Kidney glomerular epithelial cell (primary cell): ENCODE results near the gene SOCS1.

Source experiments
- DNase-seq: peaks from one replicate; lab custom pipeline; 2025; lab: John Stamatoyannopoulos, UW

SOCS1 gene

GRCh38 chr16:11245222-11245737, 10.7 kb downstream of the SOCS1 start:
- no peak for DNase-seq

DNA sequence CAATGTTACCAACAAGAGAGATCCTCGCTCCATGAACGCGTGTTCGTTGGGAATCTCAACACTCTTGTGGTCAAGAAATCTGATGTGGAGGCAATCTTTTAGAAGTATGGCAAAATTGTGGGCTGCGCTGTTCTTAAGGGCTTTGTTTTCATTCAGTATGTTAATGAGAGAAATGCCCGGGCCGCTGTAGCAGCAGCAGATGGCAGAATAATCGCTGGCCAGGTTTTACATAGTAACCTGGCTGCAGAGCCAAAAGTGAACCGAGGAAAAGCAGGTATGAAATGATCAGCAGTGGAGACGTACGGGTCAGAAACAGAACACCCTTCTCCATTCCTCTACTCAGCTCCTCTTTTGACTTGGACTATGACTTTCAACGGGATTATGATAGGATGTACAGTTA, 13.3 kb downstream of the SOCS1 start:
- DNase-seq: no peak

DNA sequence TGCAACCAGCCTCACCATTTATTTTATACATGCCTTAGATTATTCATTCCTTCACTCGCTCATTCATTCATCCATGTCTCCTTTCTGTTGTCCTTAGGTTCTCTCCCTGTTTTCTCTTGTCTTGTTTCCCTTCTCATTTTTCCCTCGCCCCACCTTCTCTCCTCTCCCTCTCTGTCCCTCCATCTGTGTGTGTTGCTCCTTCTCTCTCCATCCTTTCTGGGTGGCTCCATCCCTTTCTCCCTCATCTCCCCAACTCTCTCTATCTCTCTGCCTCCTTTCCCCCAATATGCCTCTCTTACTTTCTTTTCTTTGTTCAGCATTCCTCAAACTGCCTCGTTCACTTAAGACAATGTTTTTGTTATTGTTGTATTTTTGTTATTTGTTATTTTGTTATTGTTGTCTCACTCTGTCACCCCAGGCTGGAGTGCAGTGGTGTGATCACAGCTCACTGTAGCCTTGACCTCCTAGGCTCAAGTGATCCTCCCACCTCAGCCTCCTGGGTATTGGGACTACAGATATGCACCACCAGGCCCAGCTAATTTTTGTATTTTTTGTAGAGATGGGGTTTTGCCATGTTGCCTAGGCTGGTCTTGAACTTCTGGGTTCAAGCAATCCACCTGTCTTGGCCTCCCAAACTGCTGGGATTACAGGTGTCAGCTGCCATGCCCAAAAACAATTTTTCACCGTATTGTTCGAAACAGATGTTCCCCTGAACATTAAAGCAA, 14.4 kb downstream of the SOCS1 start:
- no peak for DNase-seq

GRCh38 chr16:11240636-11241473, 15.1 kb downstream of the SOCS1 start:
- no peak for DNase-seq

- no peak for DNase-seq
These were observed 16.1 kb downstream of the SOCS1 start for GRCh38 chr16:11239644-11240632.

- DNase-seq: no peak
These were observed 17.5 kb downstream of the SOCS1 start for GRCh38 chr16:11238272-11239202.

- DNase-seq: no peak
These were observed 19.3 kb downstream of the SOCS1 start for GRCh38 chr16:11236461-11237254.

GRCh38 chr16:11235703-11235991, 20.4 kb downstream of the SOCS1 start:
- DNase-seq: no peak

GRCh38 chr16:11234884-11235702, 20.9 kb downstream of the SOCS1 start:
- no peak for DNase-seq

DNA sequence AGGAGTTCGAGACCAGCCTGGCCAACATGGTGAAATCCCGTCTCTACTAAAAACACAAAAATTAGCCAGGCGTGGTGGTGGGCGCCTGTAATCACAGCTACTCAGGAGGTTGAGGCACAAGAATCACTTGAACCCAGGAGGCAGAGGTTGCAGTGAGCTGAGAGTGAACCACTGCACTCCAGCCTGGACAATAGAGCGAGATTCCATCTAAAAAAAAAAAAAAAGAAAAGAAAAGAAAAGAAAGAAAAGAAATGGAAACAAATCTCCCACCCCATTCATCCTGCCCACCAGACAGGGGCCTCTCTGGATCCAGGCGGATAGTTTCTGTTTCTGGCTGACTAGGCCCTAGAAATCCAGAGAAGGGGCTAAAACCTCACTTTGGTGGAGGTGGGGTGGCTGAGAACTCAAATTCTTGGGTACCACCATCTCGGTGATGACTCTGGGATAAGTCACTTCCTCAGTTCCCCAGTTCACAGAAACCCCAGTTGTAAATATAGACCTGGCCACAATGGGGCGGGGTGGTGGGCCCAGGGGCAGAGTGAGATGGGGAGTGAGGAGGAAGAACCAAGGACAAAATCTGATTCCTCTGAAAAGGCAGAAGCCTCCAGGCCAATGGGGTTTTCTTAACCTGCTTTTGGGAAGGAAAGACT, 22.2 kb downstream of the SOCS1 start:
- no peak for DNase-seq

- no peak for DNase-seq
These were observed 22.9 kb downstream of the SOCS1 start for GRCh38 chr16:11232852-11233726.

DNA sequence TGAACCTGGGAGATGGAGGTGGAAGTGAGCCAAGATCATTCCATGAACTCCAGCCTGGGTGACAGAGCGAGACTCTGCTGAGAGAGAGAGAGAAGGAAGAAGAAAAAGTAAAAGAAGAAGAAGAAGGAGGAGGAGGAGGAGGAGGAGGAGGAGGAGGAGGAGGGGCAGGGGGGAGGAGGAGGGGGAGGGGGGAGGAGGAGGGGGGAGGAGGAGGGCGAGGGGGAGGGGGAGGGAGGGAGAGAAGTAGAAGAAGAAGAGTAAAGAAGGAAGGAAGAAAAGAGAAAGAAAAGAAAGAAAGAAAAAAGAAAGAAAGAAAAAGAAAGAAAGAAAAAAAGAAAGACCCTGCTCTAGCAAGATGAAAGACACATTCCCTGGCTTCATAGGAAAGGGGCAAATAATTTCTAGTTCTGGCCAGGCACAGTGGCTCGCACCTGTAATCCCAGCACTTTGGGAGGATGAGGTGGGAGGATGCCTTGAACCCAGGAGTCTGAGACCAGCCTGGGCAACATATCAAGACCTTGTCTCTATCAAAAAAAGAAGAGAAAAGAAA, 23.6 kb downstream of the SOCS1 start:
- DNase-seq: no peak

GRCh38 chr16:11231367-11231970, 24.5 kb downstream of the SOCS1 start:
- DNase-seq: no peak

DNA sequence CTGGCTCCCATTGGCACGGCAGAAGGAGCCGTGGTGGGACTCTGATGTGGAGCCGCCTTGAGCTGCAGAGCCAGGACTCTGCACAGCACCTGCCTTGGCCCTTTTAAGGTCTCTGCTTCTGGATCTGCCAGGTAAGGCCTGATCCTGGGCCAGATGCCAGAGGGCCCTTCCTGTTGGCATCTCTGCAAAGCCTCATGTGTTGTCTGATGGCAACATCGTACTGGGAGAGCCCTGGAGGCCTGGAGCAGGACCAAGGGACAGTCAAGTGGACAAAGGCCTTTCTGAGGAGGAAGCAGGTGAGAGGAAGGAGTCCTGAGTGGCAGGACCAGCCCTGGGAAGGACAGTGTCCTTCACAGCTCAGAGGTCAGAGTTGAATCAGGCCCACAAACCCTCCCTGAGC, 26.1 kb downstream of the SOCS1 start:
- no peak for DNase-seq

DNA sequence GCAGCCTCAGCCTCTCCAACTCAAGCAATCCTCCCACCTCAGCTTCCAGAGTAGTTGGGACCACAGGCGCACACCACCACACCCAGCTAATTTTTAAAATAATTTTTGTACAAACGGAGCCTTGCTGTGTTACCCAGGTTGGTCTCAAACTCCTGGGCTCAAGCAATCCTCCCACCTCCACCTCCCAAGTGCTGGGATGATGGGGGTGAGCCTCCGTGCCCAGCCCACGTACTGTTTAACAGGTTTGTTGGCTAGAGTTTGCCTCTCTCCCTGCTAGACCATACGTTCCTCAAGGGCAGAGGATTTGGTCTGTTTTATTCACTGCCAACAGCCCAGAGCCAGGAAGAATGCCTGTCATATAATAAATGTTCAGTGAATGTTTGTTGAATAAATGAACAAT, 26.6 kb downstream of the SOCS1 start:
- DNase-seq: no peak

GRCh38 chr16:11225677-11226549, 30.1 kb downstream of the SOCS1 start:
- no peak for DNase-seq
